ENCODE data around the gene HEXB.
A peak's percentile ranks its signal among the peaks of the same experiment; 100 is the strongest.

The HEXB gene

GRCh38 chr5:74673011-74673790 lies 11.8 kb upstream of the HEXB start:
- TF ChIP-seq RAD21 (IDR thresholded peaks at IDR 0.05; ENCODE audit: low read depth): peak; percentile 50; the same call in 1 of the 2 replicates
- no peak for TF ChIP-seq YY1 (IDR thresholded peaks at IDR 0.05; ENCODE audit: low read depth)

GRCh38 chr5:74679966-74680365 lies 5.1 kb upstream of the HEXB start:
- no peak for TF ChIP-seq TCF12 (IDR thresholded peaks at IDR 0.05; ENCODE audit: low read depth)
- TF ChIP-seq, protein P1, sequence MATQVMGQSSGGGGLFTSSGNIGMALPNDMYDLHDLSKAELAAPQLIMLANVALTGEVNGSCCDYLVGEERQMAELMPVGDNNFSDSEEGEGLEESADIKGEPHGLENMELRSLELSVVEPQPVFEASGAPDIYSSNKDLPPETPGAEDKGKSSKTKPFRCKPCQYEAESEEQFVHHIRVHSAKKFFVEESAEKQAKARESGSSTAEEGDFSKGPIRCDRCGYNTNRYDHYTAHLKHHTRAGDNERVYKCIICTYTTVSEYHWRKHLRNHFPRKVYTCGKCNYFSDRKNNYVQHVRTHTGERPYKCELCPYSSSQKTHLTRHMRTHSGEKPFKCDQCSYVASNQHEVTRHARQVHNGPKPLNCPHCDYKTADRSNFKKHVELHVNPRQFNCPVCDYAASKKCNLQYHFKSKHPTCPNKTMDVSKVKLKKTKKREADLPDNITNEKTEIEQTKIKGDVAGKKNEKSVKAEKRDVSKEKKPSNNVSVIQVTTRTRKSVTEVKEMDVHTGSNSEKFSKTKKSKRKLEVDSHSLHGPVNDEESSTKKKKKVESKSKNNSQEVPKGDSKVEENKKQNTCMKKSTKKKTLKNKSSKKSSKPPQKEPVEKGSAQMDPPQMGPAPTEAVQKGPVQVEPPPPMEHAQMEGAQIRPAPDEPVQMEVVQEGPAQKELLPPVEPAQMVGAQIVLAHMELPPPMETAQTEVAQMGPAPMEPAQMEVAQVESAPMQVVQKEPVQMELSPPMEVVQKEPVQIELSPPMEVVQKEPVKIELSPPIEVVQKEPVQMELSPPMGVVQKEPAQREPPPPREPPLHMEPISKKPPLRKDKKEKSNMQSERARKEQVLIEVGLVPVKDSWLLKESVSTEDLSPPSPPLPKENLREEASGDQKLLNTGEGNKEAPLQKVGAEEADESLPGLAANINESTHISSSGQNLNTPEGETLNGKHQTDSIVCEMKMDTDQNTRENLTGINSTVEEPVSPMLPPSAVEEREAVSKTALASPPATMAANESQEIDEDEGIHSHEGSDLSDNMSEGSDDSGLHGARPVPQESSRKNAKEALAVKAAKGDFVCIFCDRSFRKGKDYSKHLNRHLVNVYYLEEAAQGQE (IDR thresholded peaks at IDR 0.05; ENCODE audit: low read depth): no peak
- no peak for TF ChIP-seq TEAD4 (IDR thresholded peaks at IDR 0.05)
- no peak for TF ChIP-seq EGR1 (IDR thresholded peaks at IDR 0.05)
- no peak for TF ChIP-seq RAD21 (IDR thresholded peaks at IDR 0.05; ENCODE audit: low read depth)
- no peak for TF ChIP-seq CREB1 (IDR thresholded peaks at IDR 0.05; ENCODE audit: low read depth)
- TF ChIP-seq, protein P2, sequence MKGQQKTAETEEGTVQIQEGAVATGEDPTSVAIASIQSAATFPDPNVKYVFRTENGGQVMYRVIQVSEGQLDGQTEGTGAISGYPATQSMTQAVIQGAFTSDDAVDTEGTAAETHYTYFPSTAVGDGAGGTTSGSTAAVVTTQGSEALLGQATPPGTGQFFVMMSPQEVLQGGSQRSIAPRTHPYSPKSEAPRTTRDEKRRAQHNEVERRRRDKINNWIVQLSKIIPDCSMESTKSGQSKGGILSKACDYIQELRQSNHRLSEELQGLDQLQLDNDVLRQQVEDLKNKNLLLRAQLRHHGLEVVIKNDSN (IDR thresholded peaks at IDR 0.05): no peak
- no peak for TF ChIP-seq MAX (IDR thresholded peaks at IDR 0.05)
- no peak for TF ChIP-seq NFIC (IDR thresholded peaks at IDR 0.05)
- TF ChIP-seq TAF1 (IDR thresholded peaks at IDR 0.05; ENCODE audit: low read depth): no peak
- TF ChIP-seq ZBTB7A (IDR thresholded peaks at IDR 0.05; ENCODE audit: low read depth): no peak
- no peak for TF ChIP-seq EP300 (IDR thresholded peaks at IDR 0.05; ENCODE audit: borderline replicate concordance)
- no peak for TF ChIP-seq YY1 (IDR thresholded peaks at IDR 0.05; ENCODE audit: low read depth)
- TF ChIP-seq FOXM1 (IDR thresholded peaks at IDR 0.05; ENCODE audit: borderline replicate concordance, low read depth): no peak

GRCh38 chr5:74685979-74686631 lies 1.1 kb downstream of the HEXB start:
- TF ChIP-seq CREB1 (IDR thresholded peaks at IDR 0.05; ENCODE audit: low read depth): no peak
- no peak for TF ChIP-seq EP300 (IDR thresholded peaks at IDR 0.05; ENCODE audit: borderline replicate concordance)
- no peak for TF ChIP-seq MAX (IDR thresholded peaks at IDR 0.05)
- no peak for TF ChIP-seq TCF12 (IDR thresholded peaks at IDR 0.05; ENCODE audit: low read depth)
- no peak for TF ChIP-seq TEAD4 (IDR thresholded peaks at IDR 0.05)
- TF ChIP-seq, protein P1 (IDR thresholded peaks at IDR 0.05; ENCODE audit: low read depth): no peak
- TF ChIP-seq, protein P2 (IDR thresholded peaks at IDR 0.05): no peak
- no peak for TF ChIP-seq ZBTB7A (IDR thresholded peaks at IDR 0.05; ENCODE audit: low read depth)
- no peak for TF ChIP-seq RAD21 (IDR thresholded peaks at IDR 0.05; ENCODE audit: low read depth)
- TF ChIP-seq CEBPB (IDR thresholded peaks at IDR 0.05): no peak
- TF ChIP-seq NFIC (IDR thresholded peaks at IDR 0.05): no peak
- TF ChIP-seq EGR1 (IDR thresholded peaks at IDR 0.05): no peak
- TF ChIP-seq TAF1 (IDR thresholded peaks at IDR 0.05; ENCODE audit: low read depth): no peak
- TF ChIP-seq YY1 (IDR thresholded peaks at IDR 0.05; ENCODE audit: low read depth): no peak
- TF ChIP-seq FOXM1 (IDR thresholded peaks at IDR 0.05; ENCODE audit: borderline replicate concordance, low read depth): no peak

DNA sequence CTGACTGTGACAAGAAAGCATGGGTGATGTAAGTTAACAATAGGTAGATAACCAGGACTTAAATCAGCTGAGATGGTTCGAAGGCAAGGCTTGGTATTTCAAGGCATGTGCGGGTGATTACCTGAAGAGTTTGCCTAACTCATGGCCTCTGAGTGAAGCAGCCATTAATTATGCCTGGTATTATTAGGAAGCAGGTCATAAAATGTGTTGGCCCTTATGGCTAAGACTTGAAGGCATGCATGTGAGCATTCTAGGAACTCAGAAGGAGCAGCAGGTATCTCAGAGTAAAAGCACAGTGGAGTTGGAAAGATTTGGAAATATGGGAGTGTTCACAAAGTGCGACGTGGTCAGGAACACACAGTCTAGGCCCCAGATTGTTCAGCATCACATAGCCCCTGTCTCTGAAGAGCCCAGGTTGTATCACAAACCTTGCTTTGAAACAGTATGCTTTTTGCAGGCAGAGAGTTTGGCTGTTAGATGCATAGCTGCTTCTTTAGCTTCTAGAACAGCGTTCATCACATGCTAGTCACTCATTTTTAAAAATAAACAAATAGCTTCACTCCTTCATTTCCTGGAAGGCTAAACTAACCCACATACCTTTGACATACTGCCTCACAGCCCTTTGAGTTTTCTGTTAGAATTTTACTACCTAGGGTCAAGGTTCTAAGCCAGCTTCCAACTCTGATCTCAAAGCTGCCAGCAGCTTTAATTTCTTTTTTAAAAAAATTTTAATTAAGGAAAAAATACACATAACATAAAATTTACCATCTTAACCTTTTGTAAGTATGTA lies 2.1 kb downstream of the HEXB start:
- TF ChIP-seq MAX (IDR thresholded peaks at IDR 0.05) (no peak), ZBTB7A (IDR thresholded peaks at IDR 0.05; ENCODE audit: low read depth) (no peak), RAD21 (IDR thresholded peaks at IDR 0.05; ENCODE audit: low read depth) (no peak), TCF12 (IDR thresholded peaks at IDR 0.05; ENCODE audit: low read depth) (no peak), YY1 (IDR thresholded peaks at IDR 0.05; ENCODE audit: low read depth) (no peak), EGR1 (IDR thresholded peaks at IDR 0.05) (no peak), CREB1 (IDR thresholded peaks at IDR 0.05; ENCODE audit: low read depth) (no peak), EP300 (IDR thresholded peaks at IDR 0.05; ENCODE audit: borderline replicate concordance) (no peak), NFIC (IDR thresholded peaks at IDR 0.05) (no peak), TAF1 (IDR thresholded peaks at IDR 0.05; ENCODE audit: low read depth) (no peak), FOXM1 (IDR thresholded peaks at IDR 0.05; ENCODE audit: borderline replicate concordance, low read depth) (no peak)
- TF ChIP-seq, protein P1 (IDR thresholded peaks at IDR 0.05; ENCODE audit: low read depth): no peak
- TF ChIP-seq, protein P2 (IDR thresholded peaks at IDR 0.05): no peak
